Heart right ventricle (tissue), 16 donors: Measurements from ENCODE around the gene TBC1D12. TPM values are rescaled to one million over a fixed set of nuclear protein-coding genes. Genes with fewer than 3 reads are reported as not detected.

Experiments used
- ATAC-seq, 8 donors: fragments of 200-7000 bp; cut with Tn5 transposase; one replicate each; pipeline ENCODE4 v1.9.1; 2020; ENCODE audit warnings: mild to moderate bottlenecking in 8 of 8, moderate library complexity in 8 of 8, moderate number of reproducible peaks in 1 of 8
- DNase-seq, 2 donors: peaks; one replicate each; pipeline ENCODE4 v3.0.0-alpha.2; 2020
- H3K27ac ChIP-seq, 10 donors: fragments of 200-600 bp; sonication (generic) in 2 of 10; one replicate each; pipeline versions ENCODE4 v1.5.0 to v1.8.0; 2020 to 2022; ENCODE audit warnings: mild to moderate bottlenecking in 3 of 10
- H3K27me3 ChIP-seq, 7 donors: fragments of 200-600 bp; one replicate each; pipeline ENCODE4 v1.8.0; 2021 to 2022; ENCODE audit warnings: mild to moderate bottlenecking in 2 of 7
- H3K36me3 ChIP-seq, 9 donors: fragments of 200-600 bp; sonication (generic) in 1 of 9; one replicate each; pipeline versions ENCODE4 v1.5.0 to v1.8.0; 2020 to 2022; ENCODE audit warnings: mild to moderate bottlenecking in 2 of 9
- H3K4me1 ChIP-seq, 9 donors: fragments of 200-600 bp; sonication (generic) in 1 of 9; one replicate each; pipeline versions ENCODE4 v1.5.0 to v1.8.0; 2020 to 2022; ENCODE audit warnings: mild to moderate bottlenecking in 4 of 9
- H3K4me3 ChIP-seq, 10 donors: fragments of 200-600 bp; sonication (generic) in 2 of 10; one replicate each; pipeline versions ENCODE4 v1.5.0 to v1.8.0; 2020 to 2022; ENCODE audit warnings: mild to moderate bottlenecking in 7 of 10, moderate library complexity in 2 of 10
- H3K9me3 ChIP-seq, 11 donors: fragments of 200-600 bp in 10 of 11; sonication (generic) in 2 of 11; one replicate each; pipeline versions ENCODE4 v1.5.0 to v1.8.0; 2013 to 2022; ENCODE audit warnings: mild to moderate bottlenecking in 2 of 11, control low read depth in 1 of 11, moderate library complexity in 1 of 11
- CTCF ChIP-seq, 9 donors: fragments of 200-600 bp; sonication (generic) in 2 of 9; IDR thresholded peaks; one replicate each; pipeline versions ENCODE4 v1.5.0 to v1.8.0; 2021 to 2022; ENCODE audit warnings: antibody characterized with exemption in 9 of 9, mild to moderate bottlenecking in 5 of 9, moderate library complexity in 1 of 9
- WGBS, 2 donors: extraction: QIAGEN DNeasy Blood & Tissue Kit; methylation state at CpG; one replicate each; pipeline ENCODE4 v1.1.7; 2013; ENCODE audit warnings: inconsistent platforms in 1 of 2; 5-methylcytosine and 5-hydroxymethylcytosine counted together
- intact Hi-C, 10 donors: fragments of 100-400 bp; cut with DNase I; formaldehyde crosslinking; loops; one replicate each; pipeline versions ENCODE4 v1.11.1 to v1.14.2; 2022
- polyA plus RNA-seq, 2 donors: library from polyadenylated mRNA; stranded (reverse); fragments of 200-250 nt; gene quantifications; one replicate each; pipeline ENCODE4 v1.2.3, GENCODE V29; 2013
- total RNA-seq, 10 donors: library from RNA; stranded (reverse); fragmentation: NEBNext Ultra II Directional in 3 of 10; extraction: Animal tissue kit (Norgen Biotek cat#: 25700) in 3 of 10; gene quantifications; one replicate each; pipeline versions ENCODE4 v1.2.1 to v1.2.4, GENCODE V29; 2021 to 2023
- donor health status: Arrhythmogenic right ventricular cardiomyopathy.
- donor health status: ischemic (EF 13 %, LVEDD 7.1; RV severe dilation, severe dysfunction).
- donor health status: healthy with polysubstance abuse.
- donor health status: DM: no; HTN: yes; CAD: no.
- donor health status: DM: no; HTN: no; CAD: no.
- donor health status: ischemic (EF 25% LVEDD 6.9; RV normal size, moderate dysfunction).
- donor health status: ischemic (EF 25% LVEDD 5.7; RV mildly dilated, moderate dysfunction).
- donor health status: healthy.
- donor health status: DM: yes; HTN: yes; CAD: no.
- donor health status: Ischemic cardiomyopathy.
- donor health status: ischemic (EF 35%, LVEDD 5.7; RV mildly dilated, moderate dysfunction).
- donor health status: nonischemic (EF 11% LVEDD 7.7; RV severe dilation, severe dysfunction).
- donor health status: DM: yes; HTN: yes; CAD: no.
- donor health status: PGD.
- donor health status: ischemic (EF 29% LVEDD 5.4; RV normal size, mild dysfunction).
- donor health status: nonischemic (EF 23%, LVEDD 6.1; RV moderate dilation, normal function).

The TBC1D12 gene
- total and polyA plus RNA-seq, 12 donors = 3.7 to 22.9 (median 5.0) TPM

GRCh38 chr10:94364482-94364881 lies 37.9 kb upstream of the TBC1D12 start:
- WGBS, 2 donors = 67 to 75% methylated on average over 1 of the region's 1 CpG
- peaks cover 0 to 4% (median 0%) of the 10 kb centered on the region in 7 donors for H3K27me3 ChIP-seq
- peaks cover 6 to 27% (median 15%) of the 10 kb centered on the region in 9 donors for H3K4me1 ChIP-seq
- TF ChIP-seq CTCF (IDR thresholded peaks at IDR 0.05) = no peak
- no peak overlapping the region for H3K27ac ChIP-seq
- no peak for DNase-seq
- H3K9me3 ChIP-seq = no peaks in the 10 kb centered on the region
- peaks cover 0 to 12% (median 0%) of the 10 kb centered on the region in 9 donors for H3K36me3 ChIP-seq
- H3K4me3 ChIP-seq = no peak overlapping the region
- intact Hi-C loops = loop anchor here in 9 of 10 donors (2.0 to 10.0 kb wide), 5 partner anchors 38 to 447 kb away; partner anchors contain the start of gene TBC1D12 (in 4 of the 9)
- no peak for ATAC-seq

GRCh38 chr10:94366382-94366781 lies 36.0 kb upstream of the TBC1D12 start:
- no peaks in the 10 kb centered on the region for H3K9me3 ChIP-seq
- TF ChIP-seq CTCF (IDR thresholded peaks at IDR 0.05) = no peak
- H3K36me3 ChIP-seq = no peaks in the 10 kb centered on the region
- no peak overlapping the region for H3K4me3 ChIP-seq
- no peak for DNase-seq
- H3K4me1 ChIP-seq = peaks cover 1 to 16% (median 10%) of the 10 kb centered on the region in 9 donors
- peaks cover 0 to 4% (median 0%) of the 10 kb centered on the region in 7 donors for H3K27me3 ChIP-seq
- no peak overlapping the region for H3K27ac ChIP-seq
- WGBS, 2 donors = 87 to 88% methylated on average over 3 of the region's 3 CpGs
- no peak for ATAC-seq
- intact Hi-C loops = loop anchor here in 3 of 10 donors (10.0 kb wide), 1 partner anchor 78 kb away; no protein-coding TSS in a partner anchor

GRCh38 chr10:94370501-94370900 lies 31.8 kb upstream of the TBC1D12 start:
- WGBS, 2 donors = 66 to 67% methylated on average over 2 of the region's 2 CpGs
- ATAC-seq (no peak), DNase-seq (no peak)
- H3K9me3 ChIP-seq = no peaks in the 10 kb centered on the region
- intact Hi-C loops = no loop called here
- H3K27ac ChIP-seq = no peak overlapping the region
- H3K27me3 ChIP-seq = peaks cover 0 to 13% (median 0%) of the 10 kb centered on the region in 7 donors
- H3K4me1 ChIP-seq = no peaks in the 10 kb centered on the region
- H3K36me3 ChIP-seq = no peaks in the 10 kb centered on the region
- H3K4me3 ChIP-seq = no peak overlapping the region
- TF ChIP-seq CTCF (IDR thresholded peaks at IDR 0.05) = no peak

GRCh38 chr10:94375374-94375773 lies 27.0 kb upstream of the TBC1D12 start:
- 92 to 98% methylated on average over 1 of the region's 1 CpG for WGBS, 2 donors
- no peak overlapping the region for H3K27ac ChIP-seq
- peaks cover 0 to 17% (median 0%) of the 10 kb centered on the region in 7 donors for H3K27me3 ChIP-seq
- no peak for TF ChIP-seq CTCF (IDR thresholded peaks at IDR 0.05)
- DNase-seq = no peak
- no peak overlapping the region for H3K4me3 ChIP-seq
- intact Hi-C loops = no loop called here
- H3K36me3 ChIP-seq = no peaks in the 10 kb centered on the region
- H3K4me1 ChIP-seq = no peaks in the 10 kb centered on the region
- no peak for ATAC-seq
- no peaks in the 10 kb centered on the region for H3K9me3 ChIP-seq
